Activated CD4-positive, alpha-beta T cell treated with anti-CD3 and anti-CD28 coated beads, Interleukin-2, amount 10 ng/mL, durations not matched to agents 24 days and 14 days (primary cell): ENCODE measurements around the gene EIF1AD. TPM values are rescaled to one million over a fixed set of nuclear protein-coding genes. Genes with fewer than 3 reads are reported as not detected.
"Not testable (repeated sequence)": the region's sequence is repeated elsewhere in the genome, so short reads cannot be mapped to it uniquely, and the experiment has no call there.

Experiments used
- DNase-seq: peaks from one replicate; pipeline ENCODE4 v3.0.0; 2022
- H3K27ac Mint-ChIP-seq: one replicate; pipeline ENCODE4 v1.8.0; 2022; ENCODE audit warnings: mild to moderate bottlenecking, mixed read lengths
- H3K27me3 Mint-ChIP-seq: one replicate; pipeline ENCODE4 v1.8.0; 2022; ENCODE audit warnings: mixed read lengths
- H3K36me3 Mint-ChIP-seq: one replicate; pipeline ENCODE4 v1.8.0; 2022; ENCODE audit warnings: low read depth, mild to moderate bottlenecking, mixed read lengths
- H3K4me1 Mint-ChIP-seq: one replicate; pipeline ENCODE4 v1.8.0; 2021; ENCODE audit warnings: mixed read lengths
- H3K4me3 Mint-ChIP-seq: one replicate; pipeline ENCODE4 v1.8.0; 2022; ENCODE audit warnings: mild to moderate bottlenecking, moderate library complexity, mixed read lengths
- H3K9me3 Mint-ChIP-seq: one replicate; pipeline ENCODE4 v1.8.0; 2021; ENCODE audit warnings: mixed read lengths
- intact Hi-C: fragments of 100-400 bp; cut with micrococcal nuclease; formaldehyde crosslinking; loops from one replicate; pipeline ENCODE4 v1.15.1; 2023
- total RNA-seq: library from RNA; stranded (reverse); gene quantifications from 2 replicates; pipeline ENCODE4 v1.2.3, GENCODE V29; 2022

The EIF1AD gene
- total RNA-seq, 1 donor from 2014 or later = 64.9 TPM

GRCh38 chr11:65960824-65961266 is 41.1 kb downstream of the EIF1AD start:
- Mint-ChIP-seq H3K27me3 (peaks cover 1% of the 10 kb centered on the region), H3K36me3 (peaks cover 33% of the 10 kb centered on the region), H3K4me3 (peak overlapping the region; percentile 90), H3K9me3 (no peaks in the 10 kb centered on the region), H3K4me1 (peaks cover 41% of the 10 kb centered on the region), H3K27ac (peak overlapping the region; percentile 95)
- no peak for DNase-seq
- intact Hi-C loops = loop anchor here (1.0 to 2.0 kb wide), 6 partner anchors 33 to 102 kb away; partner anchors contain the start of genes BANF1, C11orf68, DRAP1 and EIF1AD

GRCh38 chr11:65958774-65959420 is 43.1 kb downstream of the EIF1AD start:
- intact Hi-C loops = no loop called here
- no peak overlapping the region for H3K4me3 Mint-ChIP-seq
- H3K27me3 Mint-ChIP-seq = peaks cover 1% of the 10 kb centered on the region
- peaks cover 40% of the 10 kb centered on the region for H3K4me1 Mint-ChIP-seq
- peaks cover 18% of the 10 kb centered on the region for H3K36me3 Mint-ChIP-seq
- no peaks in the 10 kb centered on the region for H3K9me3 Mint-ChIP-seq
- no peak for DNase-seq
- no peak overlapping the region for H3K27ac Mint-ChIP-seq

DNA sequence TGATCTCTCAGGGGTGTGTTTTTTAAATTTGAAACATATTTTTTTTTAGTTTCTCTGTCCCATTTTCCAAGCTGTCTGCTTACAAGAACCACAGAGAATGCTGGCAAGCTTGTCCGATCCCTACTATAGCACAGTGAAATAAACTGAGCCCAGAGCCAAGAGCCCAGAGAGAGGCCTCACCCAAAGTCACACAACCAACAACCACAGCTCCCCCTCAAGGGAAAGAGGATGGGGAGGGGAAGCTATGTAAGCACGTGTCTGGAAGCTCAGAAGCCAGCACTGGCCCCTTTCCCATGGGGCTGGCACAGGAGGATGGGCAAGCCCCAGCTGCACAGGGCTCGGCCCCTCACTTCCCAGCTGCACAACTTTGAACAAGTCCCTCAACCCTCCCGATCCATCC is 43.7 kb downstream of the EIF1AD start:
- no peak for DNase-seq
- Mint-ChIP-seq H3K27me3 (peaks cover 1% of the 10 kb centered on the region), H3K27ac (peak overlapping the region; percentile 49), H3K4me1 (peaks cover 35% of the 10 kb centered on the region), H3K36me3 (peaks cover 14% of the 10 kb centered on the region), H3K4me3 (no peak overlapping the region), H3K9me3 (no peaks in the 10 kb centered on the region)
- intact Hi-C loops = no loop called here

- H3K4me1 Mint-ChIP-seq = peaks cover 14% of the 10 kb centered on the region
- intact Hi-C loops = no loop called here
- peaks cover 6% of the 10 kb centered on the region for H3K27me3 Mint-ChIP-seq
- H3K9me3 Mint-ChIP-seq = no peaks in the 10 kb centered on the region
- no peak overlapping the region for H3K27ac Mint-ChIP-seq
- H3K36me3 Mint-ChIP-seq = no peaks in the 10 kb centered on the region
- no peak overlapping the region for H3K4me3 Mint-ChIP-seq
- DNase-seq = no peak
Observed at GRCh38 chr11:65954771-65955170, 47.2 kb downstream of the EIF1AD start.

DNA sequence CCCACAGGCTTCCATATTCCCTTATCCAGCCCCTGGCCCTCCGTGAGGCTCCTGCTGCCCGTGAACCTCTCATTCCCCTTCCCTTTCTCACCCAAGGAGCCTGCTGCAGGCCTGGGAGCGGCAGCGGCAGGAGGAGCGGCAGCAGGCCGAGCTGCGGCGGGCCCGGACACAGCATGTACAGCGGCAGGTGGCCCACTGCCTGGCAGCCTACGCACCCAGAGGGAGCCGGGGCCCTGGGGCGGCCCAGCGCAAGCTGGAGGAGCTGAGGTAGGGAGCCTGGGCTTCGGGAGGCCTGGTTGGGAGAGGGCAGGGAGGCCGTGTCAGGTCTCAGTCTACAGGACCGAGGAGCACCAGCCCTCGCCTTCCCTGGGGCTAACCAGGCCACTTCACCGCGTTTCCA is 48.5 kb downstream of the EIF1AD start:
- Mint-ChIP-seq H3K9me3 (no peaks in the 10 kb centered on the region), H3K4me3 (no peak overlapping the region), H3K27ac (no peak overlapping the region), H3K27me3 (peaks cover 8% of the 10 kb centered on the region), H3K4me1 (peaks cover 14% of the 10 kb centered on the region), H3K36me3 (no peaks in the 10 kb centered on the region)
- no peak for DNase-seq
- intact Hi-C loops = no loop called here

GRCh38 chr11:65952052-65952521 is 49.9 kb downstream of the EIF1AD start:
- Mint-ChIP-seq H3K27me3 (peaks cover 10% of the 10 kb centered on the region), H3K27ac (no peak overlapping the region), H3K4me1 (peaks cover 7% of the 10 kb centered on the region), H3K9me3 (no peaks in the 10 kb centered on the region), H3K4me3 (no peak overlapping the region), H3K36me3 (no peaks in the 10 kb centered on the region)
- DNase-seq = no peak
- intact Hi-C loops = no loop called here

DNA sequence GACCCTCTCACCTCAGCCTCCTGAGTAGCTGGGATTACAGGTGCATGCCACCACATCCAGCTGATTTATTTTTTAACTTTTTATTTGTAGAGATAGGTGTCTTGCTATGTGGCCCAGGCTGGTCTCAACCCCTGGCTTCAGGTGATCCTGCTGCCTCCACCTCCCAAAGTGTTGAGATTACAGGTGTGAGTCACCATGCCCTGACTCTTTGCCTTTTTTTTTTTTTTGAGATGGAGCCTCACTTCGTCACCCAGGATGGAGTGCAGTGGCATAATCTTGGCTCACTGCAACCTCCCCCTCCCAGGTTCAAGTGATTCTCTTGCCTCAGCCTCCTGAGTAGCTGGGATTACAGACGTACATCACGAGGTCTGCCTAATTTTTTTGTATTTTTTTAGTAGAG is 50.3 kb downstream of the EIF1AD start:
- H3K4me3 Mint-ChIP-seq, intact Hi-C loops, H3K27ac Mint-ChIP-seq, H3K4me1 Mint-ChIP-seq, H3K9me3 Mint-ChIP-seq, DNase-seq, H3K36me3 Mint-ChIP-seq: not testable (repeated sequence)
- H3K27me3 Mint-ChIP-seq = peaks cover 10% of the 10 kb centered on the region

- H3K36me3 Mint-ChIP-seq, H3K4me1 Mint-ChIP-seq, DNase-seq, H3K9me3 Mint-ChIP-seq, H3K4me3 Mint-ChIP-seq, intact Hi-C loops, H3K27ac Mint-ChIP-seq: not testable (repeated sequence)
- peaks cover 10% of the 10 kb centered on the region for H3K27me3 Mint-ChIP-seq
Observed at GRCh38 chr11:65950711-65951110, 51.2 kb downstream of the EIF1AD start.

GRCh38 chr11:65947603-65948125 is 54.3 kb downstream of the EIF1AD start:
- peaks cover 10% of the 10 kb centered on the region for H3K27me3 Mint-ChIP-seq

GRCh38 chr11:65947133-65947532 is 54.8 kb downstream of the EIF1AD start:
- Mint-ChIP-seq H3K36me3 (no peaks in the 10 kb centered on the region), H3K4me1 (no peaks in the 10 kb centered on the region), H3K27ac (no peak overlapping the region), H3K9me3 (no peaks in the 10 kb centered on the region), H3K4me3 (no peak overlapping the region), H3K27me3 (peaks cover 10% of the 10 kb centered on the region)
- DNase-seq = no peak
- intact Hi-C loops = no loop called here

More at GRCh38 chr11:65947603-65948125, 54.3 kb downstream of the EIF1AD start:
- Mint-ChIP-seq H3K9me3 (no peaks in the 10 kb centered on the region), H3K4me1 (no peaks in the 10 kb centered on the region), H3K4me3 (no peak overlapping the region), H3K27ac (no peak overlapping the region), H3K36me3 (no peaks in the 10 kb centered on the region)
- intact Hi-C loops = no loop called here
- DNase-seq = no peak

DNA sequence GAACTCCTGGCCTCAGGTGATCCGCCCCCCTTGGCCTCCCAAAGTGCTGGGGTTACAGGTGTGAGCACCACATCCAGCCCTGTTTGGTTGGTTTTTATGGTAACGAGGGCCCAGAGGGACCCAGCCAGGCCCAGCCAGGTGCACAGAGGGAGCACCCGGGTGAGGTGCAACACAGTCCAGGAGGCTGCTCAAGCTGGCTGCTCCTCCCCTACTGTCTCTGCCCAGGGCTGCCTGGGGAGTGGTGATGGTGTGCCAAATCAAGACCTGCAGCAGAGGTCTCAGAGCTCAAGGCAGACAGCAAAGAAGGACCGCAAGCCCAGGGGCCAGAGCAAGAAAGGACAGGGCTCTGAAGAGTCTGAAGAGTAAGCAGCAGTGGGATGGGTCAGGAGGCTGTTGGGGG is 55.3 kb downstream of the EIF1AD start:
- no peak overlapping the region for H3K27ac Mint-ChIP-seq
- no peaks in the 10 kb centered on the region for H3K9me3 Mint-ChIP-seq
- no peak for DNase-seq
- peaks cover 8% of the 10 kb centered on the region for H3K27me3 Mint-ChIP-seq
- peaks cover under 1% of the 10 kb centered on the region for H3K4me1 Mint-ChIP-seq
- H3K36me3 Mint-ChIP-seq = no peaks in the 10 kb centered on the region
- intact Hi-C loops = no loop called here
- no peak overlapping the region for H3K4me3 Mint-ChIP-seq

Other genes starting within 250 kb of the EIF1AD start
- 20.1 and 21.1 TPM in 2 replicates for gene AP5B1, start 221.2 kb downstream of the EIF1AD start, total RNA-seq
- 0.07 TPM in 1 of 2 replicates, not detected in the other for gene OVOL1, start 215.1 kb downstream of the EIF1AD start, total RNA-seq
- gene SNX32, start 168.2 kb downstream of the EIF1AD start, total RNA-seq = 1.2 and 2.1 TPM in 2 replicates
- gene CFL1, start 144.0 kb downstream of the EIF1AD start, total RNA-seq = 1,047 and 1,065 TPM in 2 replicates
- 77.4 and 80.5 TPM in 2 replicates for gene MUS81, start 141.7 kb downstream of the EIF1AD start, total RNA-seq
- gene EFEMP2, start 129.4 kb downstream of the EIF1AD start, total RNA-seq = 8.4 and 9.1 TPM in 2 replicates
- 4.9 and 7.5 TPM in 2 replicates for gene CTSW, start 122.3 kb downstream of the EIF1AD start, total RNA-seq
- gene FIBP, start 113.7 kb downstream of the EIF1AD start, total RNA-seq = 91.0 and 95.7 TPM in 2 replicates
- 62.2 and 62.5 TPM in 2 replicates for gene CCDC85B, start 111.5 kb downstream of the EIF1AD start, total RNA-seq
- 32.1 and 32.9 TPM in 2 replicates for gene FOSL1, start 101.8 kb downstream of the EIF1AD start, total RNA-seq
- gene C11orf68, start 83.1 kb downstream of the EIF1AD start, total RNA-seq = 20.9 and 21.1 TPM in 2 replicates
- 113 and 117 TPM in 2 replicates for gene DRAP1, start 82.7 kb downstream of the EIF1AD start, total RNA-seq
- gene TSGA10IP, start 56.7 kb downstream of the EIF1AD start, total RNA-seq = not detected in 2 replicates
- gene SART1, start 40.4 kb downstream of the EIF1AD start, total RNA-seq = 99.1 and 104 TPM in 2 replicates
- 291 and 298 TPM in 2 replicates for gene BANF1, start 346 bp upstream of the EIF1AD start, total RNA-seq
- 0.45 and 1.5 TPM in 2 replicates for gene CST6, start 9.9 kb upstream of the EIF1AD start, total RNA-seq
- gene CATSPER1, start 24.3 kb upstream of the EIF1AD start, total RNA-seq = 0.28 and 0.30 TPM in 2 replicates
- gene GAL3ST3, start 47.0 kb upstream of the EIF1AD start, total RNA-seq = not detected in 2 replicates
- 283 and 284 TPM in 2 replicates for gene SF3B2, start 50.2 kb upstream of the EIF1AD start, total RNA-seq
- gene PACS1, start 68.1 kb upstream of the EIF1AD start, total RNA-seq = 90.9 and 96.7 TPM in 2 replicates